ENCODE data around the gene AIFM3. TPM values are rescaled to one million over a fixed set of nuclear protein-coding genes. Genes with fewer than 3 reads are reported as not detected.

Gene AIFM3
- total and polyA plus RNA-seq, 5 donors from 2014 or later: 0.49 TPM; not detected in 4

GRCh38 chr22:20992456-20993303 lies 25.6 kb downstream of the AIFM3 start:
- H3K4me3 Mint-ChIP-seq: no peak overlapping the region
- H3K4me1 ChIP-seq (ENCODE audit: control insufficient read depth, insufficient read depth, low read length, poor library complexity, severe bottlenecking): no peaks in the 10 kb centered on the region
- no peak overlapping the region for H3K4me3 ChIP-seq (ENCODE audit: low read depth, low read length)
- H3K9me3 ChIP-seq (ENCODE audit: control insufficient read depth in 2 of 2, low read length in 2 of 2): no peaks in the 10 kb centered on the region
- DNase-seq: no peak
- ATAC-seq (ENCODE audit: low read depth in 2 of 2): no peak
- no peaks in the 10 kb centered on the region for H3K27me3 Mint-ChIP-seq
- H3K36me3 ChIP-seq (ENCODE audit: control insufficient read depth, insufficient read depth, low read length): peaks cover 16% of the 10 kb centered on the region
- H3K4me1 Mint-ChIP-seq: peaks cover 0 to 2% (median 0%) of the 10 kb centered on the region in 4 donors
- no peak overlapping the region for H3K27ac ChIP-seq (ENCODE audit: insufficient read depth, low read length, poor library complexity, severe bottlenecking)
- H3K9me3 Mint-ChIP-seq: peaks cover 0 to 1% (median 0%) of the 10 kb centered on the region in 7 donors
- no peak overlapping the region for H3K27ac Mint-ChIP-seq
- H3K27me3 ChIP-seq (ENCODE audit: control insufficient read depth, insufficient read depth, low read length): no peaks in the 10 kb centered on the region
- peaks cover 8% of the 10 kb centered on the region for H3K36me3 Mint-ChIP-seq

- peaks cover 17% of the 10 kb centered on the region for H3K36me3 ChIP-seq (ENCODE audit: control insufficient read depth, insufficient read depth, low read length)
- no peak overlapping the region for H3K27ac Mint-ChIP-seq
- no peaks in the 10 kb centered on the region for H3K9me3 ChIP-seq (ENCODE audit: control insufficient read depth in 2 of 2, low read length in 2 of 2)
- ATAC-seq (ENCODE audit: low read depth in 2 of 2) (no peak), DNase-seq (no peak)
- no peaks in the 10 kb centered on the region for H3K27me3 ChIP-seq (ENCODE audit: control insufficient read depth, insufficient read depth, low read length)
- peaks cover 0 to 5% (median 0%) of the 10 kb centered on the region in 4 donors for H3K4me1 Mint-ChIP-seq
- no peak overlapping the region for H3K4me3 ChIP-seq (ENCODE audit: low read depth, low read length)
- peaks cover 3% of the 10 kb centered on the region for H3K36me3 Mint-ChIP-seq
- H3K4me1 ChIP-seq (ENCODE audit: control insufficient read depth, insufficient read depth, low read length, poor library complexity, severe bottlenecking): no peaks in the 10 kb centered on the region
- H3K4me3 Mint-ChIP-seq: no peak overlapping the region
- H3K9me3 Mint-ChIP-seq: peaks cover 0 to 1% (median 0%) of the 10 kb centered on the region in 7 donors
- H3K27me3 Mint-ChIP-seq: no peaks in the 10 kb centered on the region
- H3K27ac ChIP-seq (ENCODE audit: insufficient read depth, low read length, poor library complexity, severe bottlenecking): no peak overlapping the region
Measured at GRCh38 chr22:20993304-20994127, 26.5 kb downstream of the AIFM3 start.

- H3K27me3 ChIP-seq (ENCODE audit: control insufficient read depth, insufficient read depth, low read length): no peaks in the 10 kb centered on the region
- H3K9me3 ChIP-seq (ENCODE audit: control insufficient read depth in 2 of 2, low read length in 2 of 2): no peaks in the 10 kb centered on the region
- DNase-seq: no peak
- Mint-ChIP-seq H3K9me3 (peaks cover 0 to 1% (median 0%) of the 10 kb centered on the region in 7 donors), H3K36me3 (peaks cover 3% of the 10 kb centered on the region), H3K27ac (no peak overlapping the region), H3K4me3 (no peak overlapping the region), H3K27me3 (no peaks in the 10 kb centered on the region), H3K4me1 (peaks cover 0 to 12% (median 2%) of the 10 kb centered on the region in 4 donors)
- no peak overlapping the region for H3K27ac ChIP-seq (ENCODE audit: insufficient read depth, low read length, poor library complexity, severe bottlenecking)
- peaks cover 22% of the 10 kb centered on the region for H3K36me3 ChIP-seq (ENCODE audit: control insufficient read depth, insufficient read depth, low read length)
- no peak overlapping the region for H3K4me3 ChIP-seq (ENCODE audit: low read depth, low read length)
- H3K4me1 ChIP-seq (ENCODE audit: control insufficient read depth, insufficient read depth, low read length, poor library complexity, severe bottlenecking): no peaks in the 10 kb centered on the region
- no peak for ATAC-seq (ENCODE audit: low read depth in 2 of 2)
Measured at GRCh38 chr22:20994128-20994901, 27.3 kb downstream of the AIFM3 start.

GRCh38 chr22:20994902-20995241 lies 27.8 kb downstream of the AIFM3 start:
- H3K4me3 Mint-ChIP-seq: no peak overlapping the region
- no peak overlapping the region for H3K4me3 ChIP-seq (ENCODE audit: low read depth, low read length)
- no peaks in the 10 kb centered on the region for H3K4me1 ChIP-seq (ENCODE audit: control insufficient read depth, insufficient read depth, low read length, poor library complexity, severe bottlenecking)
- H3K27ac Mint-ChIP-seq: no peak overlapping the region
- no peaks in the 10 kb centered on the region for H3K27me3 ChIP-seq (ENCODE audit: control insufficient read depth, insufficient read depth, low read length)
- ATAC-seq (ENCODE audit: low read depth in 2 of 2) (no peak), DNase-seq (no peak)
- H3K27ac ChIP-seq (ENCODE audit: insufficient read depth, low read length, poor library complexity, severe bottlenecking): no peak overlapping the region
- no peaks in the 10 kb centered on the region for H3K9me3 ChIP-seq (ENCODE audit: control insufficient read depth in 2 of 2, low read length in 2 of 2)
- H3K9me3 Mint-ChIP-seq: peaks cover 0 to 1% (median 0%) of the 10 kb centered on the region in 7 donors
- peaks cover 0 to 15% (median 2%) of the 10 kb centered on the region in 4 donors for H3K4me1 Mint-ChIP-seq
- H3K36me3 ChIP-seq (ENCODE audit: control insufficient read depth, insufficient read depth, low read length): peaks cover 26% of the 10 kb centered on the region
- peaks cover 3% of the 10 kb centered on the region for H3K36me3 Mint-ChIP-seq
- H3K27me3 Mint-ChIP-seq: no peaks in the 10 kb centered on the region

GRCh38 chr22:20995329-20996030 lies 28.4 kb downstream of the AIFM3 start:
- Mint-ChIP-seq H3K27ac (peak overlapping the region in 1 of 3 donors; percentile 57), H3K4me1 (peaks cover 0 to 19% (median 3%) of the 10 kb centered on the region in 4 donors), H3K4me3 (no peak overlapping the region), H3K36me3 (no peaks in the 10 kb centered on the region), H3K9me3 (peaks cover 0 to 1% (median 0%) of the 10 kb centered on the region in 7 donors), H3K27me3 (no peaks in the 10 kb centered on the region)
- Histone ChIP-seq H3K27ac (ENCODE audit: insufficient read depth, low read length, poor library complexity, severe bottlenecking) (no peak overlapping the region), H3K9me3 (ENCODE audit: control insufficient read depth in 2 of 2, low read length in 2 of 2) (no peaks in the 10 kb centered on the region), H3K36me3 (ENCODE audit: control insufficient read depth, insufficient read depth, low read length) (peaks cover 30% of the 10 kb centered on the region), H3K27me3 (ENCODE audit: control insufficient read depth, insufficient read depth, low read length) (no peaks in the 10 kb centered on the region), H3K4me3 (ENCODE audit: low read depth, low read length) (no peak overlapping the region), H3K4me1 (ENCODE audit: control insufficient read depth, insufficient read depth, low read length, poor library complexity, severe bottlenecking) (peaks cover 6% of the 10 kb centered on the region)
- DNase-seq: no peak
- no peak for ATAC-seq (ENCODE audit: low read depth in 2 of 2)

- peaks cover 30% of the 10 kb centered on the region for H3K36me3 ChIP-seq (ENCODE audit: control insufficient read depth, insufficient read depth, low read length)
- H3K27me3 Mint-ChIP-seq: no peaks in the 10 kb centered on the region
- H3K4me3 ChIP-seq (ENCODE audit: low read depth, low read length): no peak overlapping the region
- peaks cover 0 to 23% (median 5%) of the 10 kb centered on the region in 4 donors for H3K4me1 Mint-ChIP-seq
- H3K9me3 Mint-ChIP-seq: peaks cover 0 to 1% (median 0%) of the 10 kb centered on the region in 7 donors
- H3K36me3 Mint-ChIP-seq: no peaks in the 10 kb centered on the region
- H3K27me3 ChIP-seq (ENCODE audit: control insufficient read depth, insufficient read depth, low read length): no peaks in the 10 kb centered on the region
- peak overlapping the region in 2 of 4 donors; percentile 47 to 68 for H3K4me3 Mint-ChIP-seq
- DNase-seq (no peak), ATAC-seq (ENCODE audit: low read depth in 2 of 2) (no peak)
- H3K4me1 ChIP-seq (ENCODE audit: control insufficient read depth, insufficient read depth, low read length, poor library complexity, severe bottlenecking): peaks cover 11% of the 10 kb centered on the region
- no peaks in the 10 kb centered on the region for H3K9me3 ChIP-seq (ENCODE audit: control insufficient read depth in 2 of 2, low read length in 2 of 2)
- no peak overlapping the region for H3K27ac ChIP-seq (ENCODE audit: insufficient read depth, low read length, poor library complexity, severe bottlenecking)
- H3K27ac Mint-ChIP-seq: no peak overlapping the region
Measured at GRCh38 chr22:20996031-20996410, 29.0 kb downstream of the AIFM3 start.

All from CD4-positive, CD25-positive, alpha-beta regulatory T cell (primary cell).